GM23248 (cell line): ENCODE measurements around the gene KIF13A.

ENCODE experiments used
- EZH2 ChIP-seq: fragments of 200-600 bp; sonication (generic); IDR thresholded peaks from 2 replicates; pipeline ENCODE4 v1.6.1; 2018; ENCODE audit warnings: antibody characterized with exemption, mild to moderate bottlenecking; ENCODE audit not compliant: insufficient read depth, poor library complexity, severe bottlenecking
- EZH2phosphoT487 ChIP-seq: fragments of 200-600 bp; sonication (generic); IDR thresholded peaks from 2 replicates; pipeline ENCODE4 v1.6.1; 2018; ENCODE audit warnings: antibody characterized with exemption, moderate library complexity, mild to moderate bottlenecking, low read depth; ENCODE audit not compliant: insufficient read depth

DNA sequence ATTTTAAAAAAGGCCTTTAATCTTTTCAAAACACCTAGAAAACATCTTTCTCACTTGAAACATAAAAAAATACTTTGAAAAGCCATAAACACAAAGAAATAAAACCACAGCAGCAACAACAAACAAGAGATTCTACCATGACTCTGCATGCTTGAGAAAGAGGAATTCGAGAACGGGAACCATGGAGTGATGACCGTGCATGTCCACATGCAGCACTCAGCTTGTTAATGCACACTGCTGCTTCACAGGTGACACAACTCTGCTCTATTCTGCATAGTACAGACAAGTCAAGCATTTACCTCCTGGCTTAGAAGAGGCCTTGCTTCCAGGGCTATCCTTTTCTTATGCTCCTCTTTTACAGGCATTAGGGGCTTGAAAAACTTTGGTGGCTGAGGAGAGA, 215.8 kb downstream of the KIF13A start:
- TF ChIP-seq EZH2phosphoT487 (no peak), EZH2 (no peak)
